Measurements from ENCODE around the gene CXXC4.
A peak's percentile ranks its signal among the peaks of the same experiment; 100 is the strongest.

The CXXC4 gene

DNA sequence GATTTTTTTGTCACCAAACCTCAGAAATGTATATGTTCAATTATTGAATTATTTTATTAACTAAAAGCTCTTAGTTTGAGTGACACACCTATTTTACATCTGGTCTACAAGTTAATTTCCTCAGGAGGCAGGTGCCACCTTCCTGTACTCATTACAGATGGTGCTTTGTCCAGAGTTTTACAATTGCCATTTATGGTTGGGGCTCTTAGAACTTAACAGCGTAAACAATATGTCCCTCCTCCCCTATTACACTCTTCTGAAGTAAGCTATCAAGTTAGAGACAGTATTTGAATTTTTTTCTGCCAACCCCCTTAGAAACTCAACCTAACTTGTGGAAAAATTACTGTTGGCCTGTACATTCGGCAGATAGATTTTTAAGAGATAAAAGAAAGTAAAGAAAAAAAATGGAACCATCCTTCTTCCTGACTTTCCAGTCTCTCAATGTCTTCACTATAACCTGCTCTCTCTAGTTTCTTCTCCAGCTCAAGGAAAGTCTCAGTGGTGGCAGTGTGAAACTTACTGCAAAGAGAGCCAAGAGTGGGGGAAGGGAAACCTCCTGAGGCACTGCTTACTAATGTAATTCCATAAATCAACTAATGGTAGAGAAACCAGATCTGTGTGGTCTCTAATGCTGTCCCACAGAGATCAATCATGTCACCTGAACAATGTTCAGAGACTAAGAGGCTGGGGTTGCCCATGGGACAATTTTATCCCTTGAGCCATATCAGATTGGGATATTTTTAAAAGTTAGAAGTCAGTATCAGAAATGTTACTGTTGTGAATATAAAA, 7.8 kb downstream of the CXXC4 start:
- FAIRE-seq: no peak

GRCh38 chr4:104475652-104476051, 19.0 kb downstream of the CXXC4 start:
- FAIRE-seq: no peak

- no peak for FAIRE-seq
Measured at GRCh38 chr4:104472766-104473165, 21.9 kb downstream of the CXXC4 start.

GRCh38 chr4:104470770-104471169, 23.9 kb downstream of the CXXC4 start:
- FAIRE-seq: no peak

- FAIRE-seq: no peak
Measured at GRCh38 chr4:104469794-104470193, 24.9 kb downstream of the CXXC4 start.

- FAIRE-seq: no peak
Measured at GRCh38 chr4:104465619-104466018, 29.1 kb downstream of the CXXC4 start.

DNA sequence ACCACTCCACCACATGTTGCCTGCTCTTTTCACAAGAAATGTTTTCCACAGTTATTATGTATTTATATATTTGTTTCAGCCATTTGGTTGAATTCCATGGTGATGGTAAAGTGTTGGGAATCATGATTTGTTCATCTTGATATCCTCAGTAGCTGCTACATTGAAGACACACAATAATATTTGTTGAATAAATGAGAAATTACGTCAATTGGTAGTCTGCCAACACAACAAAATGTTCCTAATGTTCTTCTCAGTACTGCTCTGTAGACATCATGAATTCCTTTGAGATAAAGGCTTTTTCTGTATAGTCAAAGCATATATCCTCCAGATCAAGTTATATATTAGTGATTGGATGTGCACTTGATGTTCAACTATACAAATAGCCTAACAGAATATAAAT, 29.5 kb downstream of the CXXC4 start:
- no peak for FAIRE-seq

DNA sequence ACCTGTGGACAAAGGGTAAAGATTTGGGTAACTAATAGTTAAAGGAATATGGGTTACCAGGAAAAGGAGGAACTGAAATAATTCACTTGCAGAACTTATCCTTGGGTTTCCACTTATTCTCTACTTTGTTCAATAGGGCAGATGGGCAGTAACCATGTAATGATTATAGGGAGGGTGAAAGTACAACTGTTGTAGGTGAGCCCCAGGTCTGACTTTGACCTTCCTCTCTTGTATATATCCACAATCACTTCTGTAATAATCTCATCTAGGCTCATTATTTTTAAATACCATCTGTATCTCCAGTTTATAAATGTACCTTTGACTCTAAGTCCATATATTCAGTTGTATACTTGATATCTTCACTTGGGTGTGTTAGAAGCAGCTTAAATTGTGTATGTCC, 32.1 kb downstream of the CXXC4 start:
- no peak for FAIRE-seq

DNA sequence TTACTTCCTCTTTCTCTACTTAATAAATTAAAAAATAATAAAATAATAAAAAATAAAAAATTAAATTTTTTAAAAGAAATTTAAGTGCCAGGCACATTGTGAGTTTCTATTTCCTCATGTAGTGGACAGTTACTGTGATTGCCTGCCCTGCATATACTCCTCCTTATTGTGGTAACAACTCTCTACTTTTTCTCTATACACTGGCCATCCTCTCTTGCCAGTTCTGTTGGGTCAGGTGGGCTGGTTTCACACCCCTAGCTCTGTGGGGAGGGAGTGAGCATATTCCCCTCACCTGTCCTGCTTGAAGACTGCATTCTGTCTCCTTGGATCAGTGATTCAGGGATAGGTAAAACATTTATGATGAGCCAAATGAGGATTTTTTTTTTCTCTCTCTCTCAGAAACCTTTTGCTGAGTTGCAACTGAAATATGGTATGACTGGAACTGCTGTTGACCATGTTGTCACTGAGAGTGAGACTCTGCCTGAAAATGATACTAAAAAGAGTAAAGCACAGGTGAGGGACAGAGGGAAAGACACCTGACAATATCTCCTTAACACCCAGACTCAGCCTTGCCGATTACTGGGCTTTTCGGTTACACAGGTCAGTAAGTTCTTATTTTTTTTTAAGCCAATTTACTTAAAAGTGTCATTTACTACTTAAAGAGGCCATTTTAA, 37.2 kb downstream of the CXXC4 start:
- no peak for FAIRE-seq

DNA sequence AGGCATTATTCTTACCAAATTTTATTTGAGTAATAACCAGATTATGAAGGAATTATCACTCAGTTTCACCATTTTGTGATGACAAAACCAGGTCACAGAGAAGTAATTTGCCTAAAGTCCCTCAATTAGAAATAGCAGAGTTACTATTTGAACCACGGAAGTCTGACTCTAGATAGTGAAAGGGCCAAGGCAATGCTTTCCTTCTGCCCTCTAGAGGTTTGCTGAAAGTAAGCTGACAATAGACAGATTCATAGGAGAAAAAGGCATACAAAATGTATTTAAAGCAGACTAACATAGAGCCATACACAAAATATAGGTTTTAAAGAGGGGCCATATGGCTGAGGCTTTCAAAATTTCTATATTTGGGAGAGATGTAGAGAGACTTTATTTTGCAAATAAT, 43.1 kb downstream of the CXXC4 start:
- FAIRE-seq: peak; percentile 79

GRCh38 chr4:104449537-104449936, 45.2 kb downstream of the CXXC4 start:
- no peak for FAIRE-seq

DNA sequence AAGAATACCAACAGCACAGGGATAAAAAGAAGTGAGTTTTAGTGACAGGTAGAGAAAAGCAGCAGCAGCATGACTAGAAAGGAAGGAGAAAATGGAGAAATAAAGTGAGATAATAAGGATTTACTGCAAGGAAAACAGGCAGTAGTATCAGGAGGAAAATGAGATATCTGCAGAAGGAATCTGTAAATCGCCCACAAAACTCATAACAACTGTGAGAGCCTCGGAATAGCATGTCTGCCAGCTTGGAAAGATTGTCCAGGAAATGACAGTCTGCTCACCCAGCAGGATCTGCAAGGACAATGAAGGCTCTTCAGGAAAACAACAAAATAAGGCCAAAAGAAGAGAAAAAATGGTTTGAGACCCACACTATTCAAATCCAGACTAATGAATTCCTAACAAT, 47.4 kb downstream of the CXXC4 start:
- FAIRE-seq: no peak

DNA sequence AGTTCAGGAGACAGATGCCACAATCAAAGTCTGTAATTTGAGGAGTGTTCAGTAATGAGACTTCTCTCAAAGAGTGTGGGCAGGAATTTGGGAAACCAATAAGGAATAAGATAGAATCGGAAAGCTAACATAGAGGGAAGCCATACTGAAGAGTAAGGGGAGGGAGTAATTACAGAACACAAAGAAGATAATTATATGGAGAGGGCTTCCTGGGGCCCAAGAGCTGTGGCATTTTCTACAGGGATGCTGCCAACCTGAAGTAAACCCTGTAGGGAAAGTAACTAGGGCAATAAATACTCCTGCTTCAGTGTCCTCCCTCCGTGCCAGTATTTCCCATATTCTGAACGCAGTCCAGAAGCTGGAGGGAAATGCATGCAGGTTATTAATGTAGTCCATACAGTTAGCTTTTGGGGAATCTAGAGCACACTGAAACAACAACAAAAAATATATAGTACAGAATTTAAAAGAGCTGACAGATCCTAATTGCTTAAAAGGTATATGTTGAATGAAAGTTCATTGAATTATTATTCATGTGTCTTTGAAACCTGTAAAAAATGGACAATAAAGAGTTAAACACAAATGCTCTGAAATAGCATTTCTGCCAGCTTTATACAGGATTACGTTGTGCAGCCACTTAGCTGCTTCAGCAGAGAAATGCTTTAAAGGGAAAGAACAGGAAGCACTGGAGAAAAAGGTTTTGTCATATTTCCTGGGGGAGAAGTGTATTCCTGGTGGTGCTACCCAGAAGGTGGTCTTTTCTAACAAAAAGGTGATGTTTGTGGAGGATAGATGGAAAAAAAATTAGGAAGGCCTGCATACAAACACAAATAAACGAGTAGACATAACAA, 48.0 kb downstream of the CXXC4 start:
- FAIRE-seq: no peak

- no peak for FAIRE-seq
Measured at GRCh38 chr4:104444685-104445084, 50.0 kb downstream of the CXXC4 start.

- FAIRE-seq: no peak
Measured at GRCh38 chr4:104436542-104436941, 58.2 kb downstream of the CXXC4 start.

- no peak for FAIRE-seq
Measured at GRCh38 chr4:104429150-104429741, 65.4 kb downstream of the CXXC4 start.

- FAIRE-seq: no peak
Measured at GRCh38 chr4:104425948-104426347, 68.7 kb downstream of the CXXC4 start.

DNA sequence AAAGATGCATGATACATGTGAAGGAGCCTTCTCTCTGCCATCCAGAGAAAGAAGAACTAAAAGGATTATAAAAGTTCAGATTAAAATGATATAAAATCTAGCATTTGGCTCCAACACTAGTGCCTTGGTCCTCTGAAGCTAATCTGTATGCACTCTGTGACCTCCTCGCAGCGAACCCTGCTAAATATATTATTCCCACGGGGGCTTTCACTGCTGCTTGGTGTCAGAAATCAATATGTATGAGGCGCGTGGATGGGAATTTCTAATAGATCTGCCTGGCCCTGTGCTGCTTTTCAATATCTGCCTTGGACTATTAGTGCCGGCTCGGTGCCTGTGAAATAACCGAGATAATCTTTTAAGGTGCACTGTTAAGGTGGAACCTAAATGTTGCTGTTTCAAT, 69.7 kb downstream of the CXXC4 start:
- FAIRE-seq: no peak

GRCh38 chr4:104424475-104424941, 70.2 kb downstream of the CXXC4 start:
- FAIRE-seq: no peak

DNA sequence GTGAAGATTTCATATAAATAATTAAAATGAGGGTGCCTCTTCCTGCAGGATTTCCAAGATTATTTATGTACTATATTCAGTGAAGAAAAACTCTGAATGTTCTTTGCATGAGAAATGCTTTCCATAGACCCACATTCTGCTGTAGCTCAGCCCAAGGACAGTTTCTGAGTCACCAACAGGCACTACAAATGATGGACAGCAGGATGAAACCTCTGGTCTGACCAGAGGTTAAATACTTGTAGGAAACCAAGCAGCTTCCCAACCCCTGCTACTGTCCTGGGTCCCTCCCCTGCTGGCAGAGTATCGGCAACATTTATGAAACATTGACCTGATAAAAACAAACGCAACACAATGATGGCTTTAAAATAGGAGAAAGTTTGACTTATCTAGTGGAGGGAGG, 73.1 kb downstream of the CXXC4 start:
- no peak for FAIRE-seq

- peak; percentile 64 for FAIRE-seq
Measured at GRCh38 chr4:104420766-104421165, 73.9 kb downstream of the CXXC4 start.

All from G401.6 (cell line).